Measurements from ENCODE around the gene MAST1.

The MAST1 gene

DNA sequence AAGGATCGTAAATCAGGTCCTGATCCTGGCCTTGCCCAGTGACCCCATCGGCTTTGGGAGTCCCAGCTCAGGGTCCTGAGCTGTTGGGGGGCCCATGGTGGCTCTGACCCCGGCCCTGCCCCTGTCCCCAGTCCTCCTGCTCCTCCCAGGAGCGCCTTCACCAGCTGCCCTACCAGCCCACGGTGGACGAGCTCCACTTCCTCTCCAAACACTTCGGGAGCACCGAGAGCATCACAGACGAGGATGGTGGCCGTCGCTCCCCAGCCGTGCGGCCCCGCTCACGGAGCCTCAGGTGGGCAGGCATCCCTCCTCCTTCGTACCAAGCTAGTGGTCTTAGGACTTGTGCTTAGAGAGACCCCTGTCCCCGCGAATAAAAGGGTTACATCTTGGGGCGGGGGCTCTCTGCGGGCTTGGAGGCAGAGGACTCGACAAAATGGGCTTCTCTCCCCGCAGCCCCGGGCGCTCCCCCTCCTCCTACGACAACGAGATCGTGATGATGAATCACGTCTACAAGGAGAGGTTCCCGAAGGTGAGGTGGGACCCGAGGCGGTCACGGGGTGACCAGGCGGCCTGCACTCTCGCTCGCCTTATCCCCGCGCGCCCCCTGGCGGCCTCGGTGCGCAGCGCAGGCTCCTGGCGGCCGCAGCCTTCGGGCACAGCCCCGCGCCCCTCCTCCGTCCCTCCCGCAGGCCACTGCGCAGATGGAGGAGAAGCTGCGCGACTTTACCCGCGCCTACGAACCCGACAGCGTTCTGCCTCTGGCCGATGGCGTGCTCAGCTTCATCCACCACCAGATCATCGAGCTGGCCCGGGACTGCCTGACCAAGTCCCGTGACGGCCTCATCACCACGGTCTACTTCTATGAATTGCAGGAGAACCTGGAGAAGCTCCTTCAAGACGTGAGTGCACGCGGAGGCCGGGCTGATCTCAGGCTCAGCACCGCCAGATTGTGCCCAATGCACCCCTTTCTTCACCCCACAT is 9.1 kb downstream of the MAST1 start:
- DNase-seq (ENCODE audit: low spot score): no peak
- peak overlapping the region; percentile 13 for H3K4me3 ChIP-seq (ENCODE audit: severe bottlenecking)
- TF ChIP-seq, protein P1, sequence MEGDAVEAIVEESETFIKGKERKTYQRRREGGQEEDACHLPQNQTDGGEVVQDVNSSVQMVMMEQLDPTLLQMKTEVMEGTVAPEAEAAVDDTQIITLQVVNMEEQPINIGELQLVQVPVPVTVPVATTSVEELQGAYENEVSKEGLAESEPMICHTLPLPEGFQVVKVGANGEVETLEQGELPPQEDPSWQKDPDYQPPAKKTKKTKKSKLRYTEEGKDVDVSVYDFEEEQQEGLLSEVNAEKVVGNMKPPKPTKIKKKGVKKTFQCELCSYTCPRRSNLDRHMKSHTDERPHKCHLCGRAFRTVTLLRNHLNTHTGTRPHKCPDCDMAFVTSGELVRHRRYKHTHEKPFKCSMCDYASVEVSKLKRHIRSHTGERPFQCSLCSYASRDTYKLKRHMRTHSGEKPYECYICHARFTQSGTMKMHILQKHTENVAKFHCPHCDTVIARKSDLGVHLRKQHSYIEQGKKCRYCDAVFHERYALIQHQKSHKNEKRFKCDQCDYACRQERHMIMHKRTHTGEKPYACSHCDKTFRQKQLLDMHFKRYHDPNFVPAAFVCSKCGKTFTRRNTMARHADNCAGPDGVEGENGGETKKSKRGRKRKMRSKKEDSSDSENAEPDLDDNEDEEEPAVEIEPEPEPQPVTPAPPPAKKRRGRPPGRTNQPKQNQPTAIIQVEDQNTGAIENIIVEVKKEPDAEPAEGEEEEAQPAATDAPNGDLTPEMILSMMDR (IDR thresholded peaks at IDR 0.05; ENCODE audit: poor library complexity, severe bottlenecking): peak; percentile 98
- H3K4me1 ChIP-seq (ENCODE audit: insufficient read depth, poor library complexity, severe bottlenecking): peaks cover 3% of the 10 kb centered on the region
- H3K36me3 ChIP-seq (ENCODE audit: low read depth): no peaks in the 10 kb centered on the region
- ATAC-seq (ENCODE audit: low read depth): peak; percentile 93
- H3K9me3 ChIP-seq (ENCODE audit: severe bottlenecking): no peaks in the 10 kb centered on the region
- no peaks in the 10 kb centered on the region for H3K27me3 ChIP-seq (ENCODE audit: insufficient read depth, poor library complexity, severe bottlenecking)
- H3K27ac ChIP-seq (ENCODE audit: poor library complexity, severe bottlenecking): no peak overlapping the region

DNA sequence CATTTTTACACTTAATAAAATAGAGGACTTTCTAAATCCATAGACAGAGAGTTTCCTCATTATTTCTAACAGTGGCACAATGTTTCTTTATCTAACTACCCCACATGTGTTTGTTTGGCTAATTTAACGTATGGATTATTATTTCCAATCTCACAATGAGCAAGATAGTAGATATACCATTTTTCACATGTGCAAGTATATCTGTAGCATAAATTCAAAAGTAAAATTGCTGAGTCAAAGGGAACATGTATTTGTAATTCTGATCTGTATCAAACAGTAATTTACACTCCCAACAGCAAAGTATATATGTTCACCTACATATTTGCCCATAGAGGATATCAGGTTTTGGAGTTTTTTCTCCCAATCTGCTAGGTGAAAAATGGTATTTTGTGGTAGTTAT is 18.3 kb downstream of the MAST1 start:
- Histone ChIP-seq H3K4me1 (ENCODE audit: insufficient read depth, poor library complexity, severe bottlenecking) (no peaks in the 10 kb centered on the region), H3K9me3 (ENCODE audit: severe bottlenecking) (no peaks in the 10 kb centered on the region), H3K27me3 (ENCODE audit: insufficient read depth, poor library complexity, severe bottlenecking) (no peaks in the 10 kb centered on the region), H3K4me3 (ENCODE audit: severe bottlenecking) (no peak overlapping the region), H3K27ac (ENCODE audit: poor library complexity, severe bottlenecking) (no peak overlapping the region), H3K36me3 (ENCODE audit: low read depth) (no peaks in the 10 kb centered on the region)
- DNase-seq (ENCODE audit: low spot score) (no peak), ATAC-seq (ENCODE audit: low read depth) (no peak)
- TF ChIP-seq, protein P1 (IDR thresholded peaks at IDR 0.05; ENCODE audit: poor library complexity, severe bottlenecking): no peak

DNA sequence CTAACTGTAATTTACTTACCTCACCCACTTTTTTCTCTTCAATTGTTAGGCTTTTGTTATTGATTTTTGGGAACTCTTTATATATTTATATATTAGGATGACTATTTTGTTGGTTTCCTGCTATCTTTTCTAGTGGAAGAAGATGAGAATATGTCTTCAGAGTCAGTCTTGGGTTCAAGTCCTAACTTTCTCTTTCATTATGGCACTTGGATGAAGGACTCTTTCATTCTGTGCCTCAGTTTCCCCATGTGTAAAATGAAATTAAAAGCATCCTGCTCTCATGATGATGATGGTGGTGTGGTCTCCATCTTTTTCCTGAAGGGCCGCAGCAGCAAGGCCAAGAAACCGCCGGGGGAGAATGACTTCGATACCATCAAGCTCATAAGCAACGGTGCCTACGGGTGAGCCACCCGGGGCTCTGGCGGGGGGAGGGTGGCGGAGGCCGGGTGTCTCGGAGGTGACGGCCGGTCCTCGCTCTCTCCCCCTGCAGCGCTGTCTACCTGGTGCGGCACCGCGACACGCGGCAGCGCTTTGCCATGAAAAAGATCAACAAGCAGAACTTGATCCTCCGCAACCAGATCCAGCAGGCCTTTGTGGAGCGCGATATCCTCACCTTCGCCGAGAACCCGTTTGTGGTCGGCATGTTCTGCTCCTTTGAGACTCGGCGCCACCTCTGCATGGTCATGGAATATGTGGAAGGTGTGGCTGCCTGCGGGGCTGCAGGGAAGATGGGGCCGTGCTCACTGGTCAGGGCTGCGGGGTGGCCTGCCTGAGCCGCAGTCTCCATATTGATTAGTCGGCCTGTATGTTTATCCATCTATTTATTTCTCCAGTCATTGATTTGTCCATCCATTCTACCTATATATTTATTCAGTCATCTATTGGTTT is 20.0 kb downstream of the MAST1 start:
- no peak overlapping the region for H3K27ac ChIP-seq (ENCODE audit: poor library complexity, severe bottlenecking)
- DNase-seq (ENCODE audit: low spot score) (no peak), ATAC-seq (ENCODE audit: low read depth) (no peak)
- no peak overlapping the region for H3K4me3 ChIP-seq (ENCODE audit: severe bottlenecking)
- H3K4me1 ChIP-seq (ENCODE audit: insufficient read depth, poor library complexity, severe bottlenecking): no peaks in the 10 kb centered on the region
- H3K36me3 ChIP-seq (ENCODE audit: low read depth): no peaks in the 10 kb centered on the region
- H3K9me3 ChIP-seq (ENCODE audit: severe bottlenecking): no peaks in the 10 kb centered on the region
- no peaks in the 10 kb centered on the region for H3K27me3 ChIP-seq (ENCODE audit: insufficient read depth, poor library complexity, severe bottlenecking)
- TF ChIP-seq, protein P1 (IDR thresholded peaks at IDR 0.05; ENCODE audit: poor library complexity, severe bottlenecking): no peak

DNA sequence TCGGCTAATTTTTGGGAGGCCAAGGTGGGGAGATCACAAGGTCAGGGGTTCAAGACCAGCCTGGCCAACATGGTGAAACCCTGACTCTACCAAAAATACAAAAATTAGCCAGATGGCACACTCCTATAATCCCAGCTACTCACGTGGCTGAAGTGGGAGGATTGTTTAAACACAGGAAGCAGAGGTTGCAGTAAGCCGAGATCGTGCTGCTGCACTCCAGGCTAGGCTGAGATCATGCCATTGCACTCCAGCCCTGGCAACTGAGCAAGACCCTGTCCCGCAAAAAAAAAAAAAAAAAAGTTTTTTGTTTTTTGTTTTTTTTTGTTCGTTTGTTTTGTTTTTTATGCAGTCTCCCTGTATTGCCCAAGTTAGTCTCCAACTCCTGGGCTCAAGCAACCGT is 21.2 kb downstream of the MAST1 start:
- Histone ChIP-seq H3K9me3 (ENCODE audit: severe bottlenecking) (no peaks in the 10 kb centered on the region), H3K36me3 (ENCODE audit: low read depth) (no peaks in the 10 kb centered on the region), H3K27ac (ENCODE audit: poor library complexity, severe bottlenecking) (no peak overlapping the region), H3K4me3 (ENCODE audit: severe bottlenecking) (no peak overlapping the region), H3K4me1 (ENCODE audit: insufficient read depth, poor library complexity, severe bottlenecking) (no peaks in the 10 kb centered on the region), H3K27me3 (ENCODE audit: insufficient read depth, poor library complexity, severe bottlenecking) (no peaks in the 10 kb centered on the region)
- DNase-seq (ENCODE audit: low spot score) (no peak), ATAC-seq (ENCODE audit: low read depth) (no peak)
- TF ChIP-seq, protein P1 (IDR thresholded peaks at IDR 0.05; ENCODE audit: poor library complexity, severe bottlenecking): no peak
